ENCODE results near the gene SLC9C2. TPM values are rescaled to one million over a fixed set of nuclear protein-coding genes. Genes with fewer than 3 reads are reported as not detected.
A peak's percentile ranks its signal among the peaks of the same experiment; 100 is the strongest.
"Not testable (repeated sequence)": the region's sequence is repeated elsewhere in the genome, so short reads cannot be mapped to it uniquely, and the experiment has no call there.

The SLC9C2 gene
- total RNA-seq, 1 donor from 2014 or later, result 0.54 TPM

GRCh38 chr1:173467426-173467825 lies 135.4 kb downstream of the SLC9C2 start:
- no peak overlapping the region for H3K4me3 Mint-ChIP-seq (ENCODE audit: unreplicated experiment)
- H3K4me1 ChIP-seq (ENCODE audit: insufficient read depth, low read length), result no peaks in the 10 kb centered on the region
- DNase-seq (ENCODE audit: low read depth) (peak; percentile 47), FAIRE-seq (no peak)
- H3K4me1 Mint-ChIP-seq (ENCODE audit: low read depth, unreplicated experiment), result peaks cover 3% of the 10 kb centered on the region
- no peaks in the 10 kb centered on the region for H3K9me3 ChIP-seq (ENCODE audit: insufficient read depth, low read depth, low read length)
- no peak overlapping the region for H2AFZ ChIP-seq (ENCODE audit: low read depth, low read length)
- peaks cover 46% of the 10 kb centered on the region for H3K9me3 Mint-ChIP-seq (ENCODE audit: unreplicated experiment)
- no peak overlapping the region for H3K27ac Mint-ChIP-seq (ENCODE audit: unreplicated experiment)
- H3K9ac ChIP-seq (ENCODE audit: low read length), result no peak overlapping the region
- no peak overlapping the region for H3K4me3 ChIP-seq (ENCODE audit: insufficient read depth, low read depth, low read length)
- no peaks in the 10 kb centered on the region for H3K27me3 ChIP-seq (ENCODE audit: insufficient read depth, low read length)
- peaks cover 45% of the 10 kb centered on the region for H3K36me3 Mint-ChIP-seq (ENCODE audit: low read depth, unreplicated experiment)
- H4K20me1 ChIP-seq (ENCODE audit: insufficient read depth, low read length), result no peaks in the 10 kb centered on the region
- H3K27ac ChIP-seq (ENCODE audit: low read depth, low read length), result no peak overlapping the region
- H3K4me2 ChIP-seq (ENCODE audit: low read length), result no peak overlapping the region
- H3K36me3 ChIP-seq (ENCODE audit: insufficient read depth, low read length), result peaks cover 3% of the 10 kb centered on the region
- H3K27me3 Mint-ChIP-seq (ENCODE audit: low read depth, unreplicated experiment), result no peaks in the 10 kb centered on the region
- peaks cover 14% of the 10 kb centered on the region for H3K79me2 ChIP-seq (ENCODE audit: insufficient read depth, low read length)
- TF ChIP-seq EZH2 (IDR thresholded peaks at IDR 0.05; ENCODE audit: insufficient read depth, low read length), result no peak
- TF ChIP-seq CTCF (IDR thresholded peaks at IDR 0.05; ENCODE audit: insufficient read depth, low read depth, low read length), result no peak

- Mint-ChIP-seq H3K36me3 (ENCODE audit: low read depth, unreplicated experiment) (peaks cover 39% of the 10 kb centered on the region), H3K9me3 (ENCODE audit: unreplicated experiment) (peaks cover 34% of the 10 kb centered on the region)
- H3K4me3 Mint-ChIP-seq (ENCODE audit: unreplicated experiment); H3K27me3 ChIP-seq (ENCODE audit: insufficient read depth, low read length); FAIRE-seq; H4K20me1 ChIP-seq (ENCODE audit: insufficient read depth, low read length); H3K4me2 ChIP-seq (ENCODE audit: low read length); H3K4me1 ChIP-seq (ENCODE audit: insufficient read depth, low read length); DNase-seq (ENCODE audit: low read depth); H3K27me3 Mint-ChIP-seq (ENCODE audit: low read depth, unreplicated experiment); H3K4me1 Mint-ChIP-seq (ENCODE audit: low read depth, unreplicated experiment); H3K27ac Mint-ChIP-seq (ENCODE audit: unreplicated experiment); H3K9ac ChIP-seq (ENCODE audit: low read length); H3K36me3 ChIP-seq (ENCODE audit: insufficient read depth, low read length); H3K9me3 ChIP-seq (ENCODE audit: insufficient read depth, low read depth, low read length); H3K4me3 ChIP-seq (ENCODE audit: insufficient read depth, low read depth, low read length); H3K79me2 ChIP-seq (ENCODE audit: insufficient read depth, low read length); H3K27ac ChIP-seq (ENCODE audit: low read depth, low read length); H2AFZ ChIP-seq (ENCODE audit: low read depth, low read length): not testable (repeated sequence)
Measured at GRCh38 chr1:173464185-173464584, 138.7 kb downstream of the SLC9C2 start.

GRCh38 chr1:173462666-173463065 lies 140.2 kb downstream of the SLC9C2 start:
- not testable (repeated sequence) for H3K27me3 ChIP-seq (ENCODE audit: insufficient read depth, low read length); H3K4me1 Mint-ChIP-seq (ENCODE audit: low read depth, unreplicated experiment); DNase-seq (ENCODE audit: low read depth); H3K4me3 Mint-ChIP-seq (ENCODE audit: unreplicated experiment); H3K36me3 ChIP-seq (ENCODE audit: insufficient read depth, low read length); H3K4me2 ChIP-seq (ENCODE audit: low read length); H3K4me1 ChIP-seq (ENCODE audit: insufficient read depth, low read length); FAIRE-seq; H2AFZ ChIP-seq (ENCODE audit: low read depth, low read length); H4K20me1 ChIP-seq (ENCODE audit: insufficient read depth, low read length); H3K27me3 Mint-ChIP-seq (ENCODE audit: low read depth, unreplicated experiment); H3K9me3 ChIP-seq (ENCODE audit: insufficient read depth, low read depth, low read length); H3K79me2 ChIP-seq (ENCODE audit: insufficient read depth, low read length); H3K27ac Mint-ChIP-seq (ENCODE audit: unreplicated experiment); H3K4me3 ChIP-seq (ENCODE audit: insufficient read depth, low read depth, low read length); H3K9ac ChIP-seq (ENCODE audit: low read length); H3K27ac ChIP-seq (ENCODE audit: low read depth, low read length)
- H3K36me3 Mint-ChIP-seq (ENCODE audit: low read depth, unreplicated experiment), result peaks cover 39% of the 10 kb centered on the region
- H3K9me3 Mint-ChIP-seq (ENCODE audit: unreplicated experiment), result peaks cover 29% of the 10 kb centered on the region

GRCh38 chr1:173459885-173460284 lies 143.0 kb downstream of the SLC9C2 start:
- Mint-ChIP-seq H3K27me3 (ENCODE audit: low read depth, unreplicated experiment) (no peaks in the 10 kb centered on the region), H3K36me3 (ENCODE audit: low read depth, unreplicated experiment) (peaks cover 36% of the 10 kb centered on the region)

More at GRCh38 chr1:173459885-173460284, 143.0 kb downstream of the SLC9C2 start:
- H3K9ac ChIP-seq (ENCODE audit: low read length), result no peak overlapping the region
- H3K9me3 ChIP-seq (ENCODE audit: insufficient read depth, low read depth, low read length), result no peaks in the 10 kb centered on the region
- no peaks in the 10 kb centered on the region for H4K20me1 ChIP-seq (ENCODE audit: insufficient read depth, low read length)
- Mint-ChIP-seq H3K27ac (ENCODE audit: unreplicated experiment) (no peak overlapping the region), H3K4me3 (ENCODE audit: unreplicated experiment) (no peak overlapping the region), H3K4me1 (ENCODE audit: low read depth, unreplicated experiment) (peaks cover 6% of the 10 kb centered on the region), H3K9me3 (ENCODE audit: unreplicated experiment) (peaks cover 20% of the 10 kb centered on the region)
- TF ChIP-seq EZH2 (IDR thresholded peaks at IDR 0.05; ENCODE audit: insufficient read depth, low read length) (no peak), CTCF (IDR thresholded peaks at IDR 0.05; ENCODE audit: insufficient read depth, low read depth, low read length) (no peak)
- H3K36me3 ChIP-seq (ENCODE audit: insufficient read depth, low read length), result peaks cover 8% of the 10 kb centered on the region
- no peak overlapping the region for H3K4me3 ChIP-seq (ENCODE audit: insufficient read depth, low read depth, low read length)
- FAIRE-seq (no peak), DNase-seq (ENCODE audit: low read depth) (no peak)
- H3K27ac ChIP-seq (ENCODE audit: low read depth, low read length), result no peak overlapping the region
- H2AFZ ChIP-seq (ENCODE audit: low read depth, low read length), result no peak overlapping the region
- no peaks in the 10 kb centered on the region for H3K4me1 ChIP-seq (ENCODE audit: insufficient read depth, low read length)
- no peaks in the 10 kb centered on the region for H3K27me3 ChIP-seq (ENCODE audit: insufficient read depth, low read length)
- peaks cover 2% of the 10 kb centered on the region for H3K79me2 ChIP-seq (ENCODE audit: insufficient read depth, low read length)
- no peak overlapping the region for H3K4me2 ChIP-seq (ENCODE audit: low read length)

Data from astrocyte (in vitro differentiated cells and primary cell).